H1 (cell line): Measurements from ENCODE around the gene ASCC1. TPM values are rescaled to one million over a fixed set of nuclear protein-coding genes. Genes with fewer than 3 reads are reported as not detected.

ENCODE experiments used
- CTCF ChIA-PET: fragments of 300-600 bp; sonication (Branson Sonifier 250); formaldehyde crosslinking; loops from one replicate; lab custom pipeline; 2021; ENCODE audit not compliant: partially characterized antibody; lab: Charles Lee
- POLR2A ChIA-PET: fragments of 300-600 bp; sonication (Branson Sonifier 250); formaldehyde crosslinking; loops from one replicate; lab custom pipeline; 2021; ENCODE audit warnings: inconsistent platforms; ENCODE audit not compliant: partially characterized antibody; lab: Charles Lee
- DNase-seq, 2 experiments: peaks; one replicate each; pipeline versions ENCODE4 v3.0.0 to v3.0.0-alpha.2; 2010 to 2022; ENCODE audit warnings: low spot score in 2 of 2, low read depth in 1 of 2, mixed read lengths in 1 of 2
- FAIRE-seq: peaks from 2 replicates; lab custom pipeline; 2011; peaks lifted over from hg19 to GRCh38; lab: Jason Lieb, UNC
- H2AFZ ChIP-seq: 2 replicates; pipeline ENCODE4 v1.8.1; 2012; ENCODE audit warnings: low read length, inconsistent platforms
- H2AK5ac ChIP-seq: 2 replicates; pipeline ENCODE4 v1.6.1; 2013; ENCODE audit warnings: low read depth, low read length
- H2BK120ac ChIP-seq: replicated peaks from 2 replicates; pipeline ENCODE3; 2013; ENCODE audit warnings: low read depth, low read length, inconsistent platforms
- H2BK12ac ChIP-seq: 2 replicates; pipeline ENCODE4 v1.6.1; 2013; ENCODE audit warnings: low read depth, low read length
- H2BK15ac ChIP-seq: 2 replicates; pipeline ENCODE4 v1.6.1; 2013; ENCODE audit warnings: low read length
- H2BK20ac ChIP-seq: 2 replicates; pipeline ENCODE4 v1.6.1; 2013; ENCODE audit warnings: low read length
- H2BK5ac ChIP-seq: 2 replicates; pipeline ENCODE4 v1.6.1; 2013; ENCODE audit warnings: low read depth, low read length
- H3K14ac ChIP-seq: 2 replicates; pipeline ENCODE4 v1.6.1; 2013; ENCODE audit warnings: inconsistent platforms; ENCODE audit not compliant: insufficient read length
- H3K18ac ChIP-seq: 2 replicates; pipeline ENCODE4 v1.6.1; 2013; ENCODE audit warnings: low read length; ENCODE audit errors: extremely low read depth
- H3K23ac ChIP-seq: 2 replicates; pipeline ENCODE4 v1.6.1; 2013; ENCODE audit warnings: inconsistent platforms; ENCODE audit not compliant: insufficient read length
- H3K23me2 ChIP-seq: 2 replicates; pipeline ENCODE4 v1.6.1; 2013; ENCODE audit warnings: low read depth, low read length
- H3K27ac ChIP-seq: 2 replicates; pipeline ENCODE4 v1.6.1; 2011; ENCODE audit warnings: low read depth, low read length, inconsistent platforms
- H3K27me3 ChIP-seq, 4 experiments: replicated peaks in 1 of 4; 1 replicate in 1 of 4; 2 replicates in 3 of 4; pipeline versions ENCODE4 v1.6.1 to v1.8.1; 2011 to 2013; ENCODE audit warnings: low read length in 3 of 4, mild to moderate bottlenecking in 3 of 4, inconsistent platforms in 2 of 4, mixed read lengths in 2 of 4, moderate library complexity in 1 of 4; ENCODE audit not compliant: control insufficient read depth in 3 of 4, insufficient read depth in 3 of 4; ENCODE audit errors: extremely low read depth in 1 of 4
- H3K36me3 ChIP-seq, 4 experiments: 2 replicates each; pipeline versions ENCODE4 v1.6.1 to v1.8.1; 2011 to 2013; ENCODE audit warnings: mild to moderate bottlenecking in 4 of 4, low read length in 3 of 4, moderate library complexity in 2 of 4, control low read depth in 1 of 4, inconsistent platforms in 1 of 4; ENCODE audit not compliant: insufficient read depth in 4 of 4, control insufficient read depth in 2 of 4
- H3K4ac ChIP-seq: replicated peaks from 2 replicates; pipeline ENCODE3; 2013; ENCODE audit warnings: low read length, low read depth, mixed read lengths, inconsistent platforms; ENCODE audit not compliant: insufficient read length
- H3K4me1 ChIP-seq, 4 experiments: replicated peaks in 1 of 4; 1 replicate in 1 of 4; 2 replicates in 3 of 4; pipeline versions ENCODE4 v1.6.1 to v1.8.1; 2011 to 2013; ENCODE audit warnings: low read length in 3 of 4, inconsistent platforms in 2 of 4, mixed read lengths in 1 of 4; ENCODE audit not compliant: insufficient read depth in 4 of 4, control insufficient read depth in 3 of 4
- H3K4me2 ChIP-seq, 2 experiments: 2 replicates each; pipeline versions ENCODE4 v1.6.1 to v1.8.1; 2011 to 2013; ENCODE audit warnings: low read depth in 2 of 2, low read length in 2 of 2, control low read depth in 1 of 2, inconsistent platforms in 1 of 2, mild to moderate bottlenecking in 1 of 2; ENCODE audit not compliant: insufficient read depth in 1 of 2
- H3K4me3 ChIP-seq, 4 experiments: fragments of 200-600, 300-600 bp in 1 of 4; sonication (generic), shearing (Covaris generic), sonication (Bioruptor Twin) in 1 of 4; 2 replicates each; pipeline versions ENCODE4 v1.5.1 to v1.8.1; 2011 to 2016; ENCODE audit warnings: low read length in 4 of 4, low read depth in 3 of 4, control low read depth in 2 of 4, inconsistent platforms in 2 of 4, mild to moderate bottlenecking in 2 of 4, mixed read lengths in 1 of 4, moderate library complexity in 1 of 4; ENCODE audit not compliant: insufficient read depth in 2 of 4; ENCODE audit errors: extremely low read depth in 1 of 4
- H3K56ac ChIP-seq: replicated peaks from 2 replicates; pipeline ENCODE3; 2013; ENCODE audit warnings: low read depth, mild to moderate bottlenecking, mixed read lengths, low read length, inconsistent platforms; ENCODE audit not compliant: insufficient read length
- H3K79me1 ChIP-seq: 2 replicates; pipeline ENCODE4 v1.6.1; 2013; ENCODE audit warnings: low read depth, low read length, control low read depth
- H3K79me2 ChIP-seq, 2 experiments: 2 replicates each; pipeline versions ENCODE4 v1.6.1 to v1.8.1; 2012 to 2013; ENCODE audit warnings: low read length in 2 of 2, mild to moderate bottlenecking in 2 of 2, inconsistent platforms in 1 of 2; ENCODE audit not compliant: insufficient read depth in 2 of 2, control insufficient read depth in 1 of 2
- H3K9ac ChIP-seq, 4 experiments: replicated peaks in 1 of 4; 1 replicate in 1 of 4; 2 replicates in 3 of 4; pipeline versions ENCODE4 v1.6.1 to v1.8.1; 2011 to 2013; ENCODE audit warnings: low read depth in 3 of 4, low read length in 3 of 4, control low read depth in 2 of 4, mild to moderate bottlenecking in 2 of 4, moderate library complexity in 2 of 4, inconsistent platforms in 1 of 4; ENCODE audit errors: extremely low read depth in 1 of 4
- H3K9me3 ChIP-seq, 2 experiments: 2 replicates each; pipeline versions ENCODE4 v1.6.1 to v1.8.1; 2012 to 2013; ENCODE audit warnings: mild to moderate bottlenecking in 2 of 2, moderate library complexity in 2 of 2, control low read depth in 1 of 2, inconsistent platforms in 1 of 2, low read depth in 1 of 2, low read length in 1 of 2, mixed read lengths in 1 of 2; ENCODE audit not compliant: insufficient read depth in 2 of 2
- H4K20me1 ChIP-seq, 2 experiments: replicated peaks in 1 of 2; 2 replicates each; pipeline versions ENCODE3 to v1.8.1; 2011 to 2013; ENCODE audit warnings: inconsistent platforms in 2 of 2, low read length in 2 of 2, mild to moderate bottlenecking in 1 of 2; ENCODE audit not compliant: insufficient read depth in 2 of 2, control insufficient read depth in 1 of 2
- H4K5ac ChIP-seq: 2 replicates; pipeline ENCODE4 v1.6.1; 2013; ENCODE audit warnings: low read length, low read depth, mixed read lengths, inconsistent platforms; ENCODE audit not compliant: insufficient read length
- H4K8ac ChIP-seq: 2 replicates; pipeline ENCODE4 v1.8.0; 2013; ENCODE audit warnings: mild to moderate bottlenecking, moderate library complexity, low read length, inconsistent platforms; ENCODE audit not compliant: insufficient read depth; ENCODE audit errors: extremely low read depth
- H4K91ac ChIP-seq: replicated peaks from 2 replicates; pipeline ENCODE3; 2013; ENCODE audit warnings: low read length, mixed read lengths, inconsistent platforms; ENCODE audit not compliant: insufficient read length
- CHD1 ChIP-seq: IDR thresholded peaks from 2 replicates; pipeline ENCODE4 v1.6.1; 2012; ENCODE audit warnings: low read depth, low read length, improper control_type of control experiment
- EP300 ChIP-seq, 2 experiments: IDR thresholded peaks; 1 replicate in 1 of 2; 2 replicates in 1 of 2; pipeline ENCODE4 v1.6.1; 2011 to 2012; ENCODE audit warnings: low read depth in 2 of 2, low read length in 2 of 2, mild to moderate bottlenecking in 2 of 2, borderline replicate concordance in 1 of 2, inconsistent platforms in 1 of 2, moderate library complexity in 1 of 2
- KDM5A ChIP-seq: fragments of 200-600 bp; IDR thresholded peaks from 2 replicates; pipeline ENCODE4 v1.7.1; 2012; ENCODE audit warnings: mild to moderate bottlenecking, low read length, inconsistent platforms, mixed read lengths
- MAFK ChIP-seq: IDR thresholded peaks from 2 replicates; pipeline ENCODE4 v1.6.1; 2012; ENCODE audit warnings: low read depth, mild to moderate bottlenecking, improper control_type of control experiment, low read length
- POLR2A ChIP-seq, 2 experiments: IDR thresholded peaks; 1 replicate in 1 of 2; 2 replicates in 1 of 2; pipeline ENCODE4 v1.6.1; 2011; ENCODE audit warnings: low read depth in 2 of 2, low read length in 2 of 2, mild to moderate bottlenecking in 2 of 2; ENCODE audit errors: control extremely low read depth in 1 of 2
- POLR2AphosphoS5 ChIP-seq: IDR thresholded peaks from 2 replicates; pipeline ENCODE4 v1.6.1; 2011; ENCODE audit warnings: low read depth, low read length
- SRF ChIP-seq: IDR thresholded peaks from 2 replicates; pipeline ENCODE4 v1.6.1; 2011; ENCODE audit warnings: mild to moderate bottlenecking, low read depth, low read length, moderate library complexity
- TAF1 ChIP-seq: IDR thresholded peaks from 2 replicates; pipeline ENCODE4 v1.6.1; 2011; ENCODE audit warnings: mild to moderate bottlenecking, low read depth, low read length
- ZNF274 ChIP-seq: IDR thresholded peaks from 2 replicates; pipeline ENCODE4 v1.7.0; 2012; ENCODE audit warnings: low read length, borderline replicate concordance; ENCODE audit errors: extremely low read depth
- WGBS, 2 experiments: shearing (Covaris generic) in 1 of 2; methylation state at CpG; one replicate each; pipeline versions ENCODE4 v1.1.6 to v1.1.7; 2013 to 2015; ENCODE audit warnings: low lambda C conversion rate in 2 of 2, mixed read lengths in 2 of 2, inconsistent platforms in 1 of 2, low coverage in 1 of 2, missing lambda C conversion rate in 1 of 2; ENCODE audit not compliant: insufficient replicate concordance in 2 of 2, insufficient coverage in 1 of 2, insufficient read length in 1 of 2; ENCODE audit errors: extremely low coverage in 1 of 2, missing lambda C conversion rate in 1 of 2; 5-methylcytosine and 5-hydroxymethylcytosine counted together
- polyA plus RNA-seq, 7 experiments: library from polyadenylated mRNA; depleted of rRNA in 3 of 7; stranded (reverse) in 5 of 7; unstranded in 2 of 7; fragments of >200 nt in 5 of 7; fragments of 200-250 nt in 2 of 7; gene quantifications; 1 replicate in 5 of 7; 2 replicates in 1 of 7; 4 replicates in 1 of 7; pipeline versions ENCODE4 v1.2.1 to v1.2.3, GENCODE V29; 2011 to 2013; ENCODE audit warnings: missing spikeins in 2 of 7, mixed read lengths in 2 of 7
- total RNA-seq: library from RNA; stranded (reverse); fragmentation: NEBNext Ultra II Directional; extraction: Animal tissue kit (Norgen Biotek cat#: 25700); gene quantifications from 2 replicates; pipeline ENCODE4 v1.2.1, GENCODE V29; 2021
- TF ChIP-seq, protein P1 (sequence below): IDR thresholded peaks from 2 replicates; pipeline ENCODE4 v1.6.1; 2011; ENCODE audit warnings: low read length, improper control_type of control experiment

ASCC1 gene
- total and polyA plus RNA-seq, 2 of the 8 experiments (the other 6 are each of a cell fraction or from before 2014, with no cell fraction given) = 25.6 to 35.8 TPM

DNA sequence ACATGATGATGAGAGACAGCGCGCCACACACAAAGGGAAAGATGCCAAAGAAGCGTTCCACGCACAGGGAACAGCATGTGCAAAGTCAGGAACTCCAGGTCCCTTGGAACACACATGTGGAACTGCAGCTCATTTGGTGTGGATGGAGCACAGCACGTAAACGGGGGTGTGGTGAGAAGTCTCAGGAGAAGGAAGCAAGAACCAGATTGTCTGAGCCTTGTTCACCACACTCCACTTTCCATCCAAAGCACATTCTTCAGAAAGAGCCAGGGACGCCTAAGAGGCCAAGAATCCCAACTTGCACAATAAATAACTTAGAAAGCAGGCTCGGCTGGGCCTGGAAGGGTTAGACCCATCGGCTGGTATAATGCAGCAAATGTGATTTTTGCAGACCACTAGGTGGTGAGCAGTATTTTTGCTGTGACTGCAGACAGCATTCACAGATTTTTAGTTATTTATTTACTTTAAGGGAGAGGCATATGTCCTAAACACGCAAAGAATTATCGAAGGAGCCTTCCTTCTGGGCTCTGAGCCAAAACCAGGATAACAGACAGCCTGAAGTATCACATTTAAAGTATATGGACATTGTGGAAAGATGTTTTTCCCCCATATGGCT lies 27.9 kb upstream of the ASCC1 start:
- Histone ChIP-seq H3K27me3 (no peaks in the 10 kb centered on the region; a peak in 1 of 7 replicates), H4K5ac (no peak overlapping the region), H4K20me1 (no peaks in the 10 kb centered on the region), H3K9ac (no peak overlapping the region), H3K23me2 (no peaks in the 10 kb centered on the region), H3K4me3 (no peak overlapping the region), H4K8ac (no peak overlapping the region), H3K4me1 (peaks cover 8 to 13% (median 11%) of the 10 kb centered on the region in 4 experiments), H3K4ac (peak overlapping the region; percentile 27), H2BK120ac (no peak overlapping the region), H3K27ac (no peak overlapping the region), H4K91ac (no peak overlapping the region), H3K79me1 (no peaks in the 10 kb centered on the region), H2AK5ac (no peak overlapping the region), H2BK15ac (no peak overlapping the region; the same call in 1 of the 2 replicates), H2AFZ (0 out of 2 replicates have a peak overlapping the region, but pooled peaks have one; percentile 38), H3K18ac (no peak overlapping the region), H3K9me3 (no peaks in the 10 kb centered on the region), H3K79me2 (no peaks in the 10 kb centered on the region), H3K56ac (no peak overlapping the region), H3K23ac (no peak overlapping the region), H3K14ac (no peak overlapping the region), H2BK12ac (peak overlapping the region; percentile 10; the same call in 1 of the 2 replicates), H3K4me2 (no peak overlapping the region), H2BK5ac (peak overlapping the region; percentile 16; the same call in 1 of the 2 replicates), H3K36me3 (no peaks in the 10 kb centered on the region), H2BK20ac (no peak overlapping the region)
- ChIA-PET POLR2A (interaction anchor here (0.6 to 24.2 kb wide), 7 partner anchors 22 to 34 kb away, joined by 3 to 673 read pairs (median 7); partner anchors contain the start of genes ANAPC16, ASCC1 and DDIT4), CTCF (interaction anchor here (0.6 to 2.2 kb wide), 2 partner anchors 20 to 32 kb away, joined by 3 to 9 read pairs; no protein-coding TSS in a partner anchor)
- WGBS, 2 experiments = 91% methylated on average over 11 of the region's 11 CpGs; no CpG with 5 or more reads in 1 of the 2 experiments
- FAIRE-seq = no peak
- DNase-seq = no peak
- TF ChIP-seq SRF = no peak
- TF ChIP-seq POLR2A (IDR thresholded peaks at IDR 0.05; ENCODE audit: control extremely low read depth in 1 of 2, low read depth in 2 of 2, low read length in 2 of 2) = no peak
- no peak for TF ChIP-seq POLR2AphosphoS5
- no peak for TF ChIP-seq KDM5A
- TF ChIP-seq TAF1 = no peak
- TF ChIP-seq, protein P1, sequence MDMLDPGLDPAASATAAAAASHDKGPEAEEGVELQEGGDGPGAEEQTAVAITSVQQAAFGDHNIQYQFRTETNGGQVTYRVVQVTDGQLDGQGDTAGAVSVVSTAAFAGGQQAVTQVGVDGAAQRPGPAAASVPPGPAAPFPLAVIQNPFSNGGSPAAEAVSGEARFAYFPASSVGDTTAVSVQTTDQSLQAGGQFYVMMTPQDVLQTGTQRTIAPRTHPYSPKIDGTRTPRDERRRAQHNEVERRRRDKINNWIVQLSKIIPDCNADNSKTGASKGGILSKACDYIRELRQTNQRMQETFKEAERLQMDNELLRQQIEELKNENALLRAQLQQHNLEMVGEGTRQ = no peak
- no peak for TF ChIP-seq ZNF274
- no peak for TF ChIP-seq EP300 (IDR thresholded peaks at IDR 0.05; ENCODE audit: borderline replicate concordance in 1 of 2, low read depth in 2 of 2, low read length in 2 of 2)
- no peak for TF ChIP-seq MAFK
- TF ChIP-seq CHD1 = no peak
